Inferior parietal cortex (tissue), 1 donor: ENCODE results near the gene CACNA2D4.
A peak's percentile ranks its signal among the peaks of the same experiment; 100 is the strongest.

Experiments used
- DNase-seq: peaks from one replicate; pipeline ENCODE4 v3.0.0-alpha.2; 2016; ENCODE audit errors: extremely low spot score

Gene CACNA2D4

DNA sequence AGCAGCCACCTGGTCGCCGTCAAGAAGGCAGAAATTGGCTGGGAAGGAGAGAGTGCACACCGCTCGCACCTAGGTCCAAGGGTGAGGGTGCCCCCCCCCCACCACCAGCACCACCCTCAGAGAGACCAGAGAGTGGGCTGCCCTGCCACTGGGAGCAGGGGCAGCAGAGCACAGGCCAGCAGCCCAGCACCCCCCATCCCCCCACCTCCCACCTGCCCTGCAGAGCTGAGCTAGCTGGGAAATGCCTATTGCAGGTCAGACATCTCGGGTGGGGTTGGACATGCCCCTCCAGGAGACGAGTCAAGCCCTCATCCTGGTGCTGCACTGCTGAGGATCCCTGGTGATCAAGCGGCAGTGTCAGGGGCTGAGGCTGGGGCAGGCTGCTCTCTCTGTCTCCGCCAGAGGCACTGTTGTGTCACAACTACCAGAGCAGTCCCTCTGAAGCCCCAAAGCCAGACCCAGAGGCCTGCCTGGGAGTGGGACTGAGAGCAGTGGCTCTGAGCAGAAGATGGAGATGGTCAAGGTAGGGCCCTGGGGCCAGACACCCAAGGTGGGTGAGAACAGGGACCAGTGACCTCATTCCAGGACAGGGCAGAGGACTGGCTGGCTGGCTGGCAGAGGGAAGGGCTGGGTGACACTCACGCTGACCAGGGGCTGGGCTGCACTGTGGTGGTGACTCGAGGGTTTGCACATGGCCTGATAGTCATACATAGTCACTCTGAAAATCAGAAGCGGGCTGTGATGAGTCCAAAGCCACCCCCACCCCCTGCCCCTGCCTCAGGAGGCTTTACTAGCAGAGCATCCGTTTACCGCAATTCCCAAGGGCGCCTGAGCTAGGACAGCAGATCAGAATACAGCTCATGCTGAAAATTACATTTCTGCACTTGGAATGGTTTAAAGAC is 117.8 kb downstream of the CACNA2D4 start:
- DNase-seq, result no peak

DNA sequence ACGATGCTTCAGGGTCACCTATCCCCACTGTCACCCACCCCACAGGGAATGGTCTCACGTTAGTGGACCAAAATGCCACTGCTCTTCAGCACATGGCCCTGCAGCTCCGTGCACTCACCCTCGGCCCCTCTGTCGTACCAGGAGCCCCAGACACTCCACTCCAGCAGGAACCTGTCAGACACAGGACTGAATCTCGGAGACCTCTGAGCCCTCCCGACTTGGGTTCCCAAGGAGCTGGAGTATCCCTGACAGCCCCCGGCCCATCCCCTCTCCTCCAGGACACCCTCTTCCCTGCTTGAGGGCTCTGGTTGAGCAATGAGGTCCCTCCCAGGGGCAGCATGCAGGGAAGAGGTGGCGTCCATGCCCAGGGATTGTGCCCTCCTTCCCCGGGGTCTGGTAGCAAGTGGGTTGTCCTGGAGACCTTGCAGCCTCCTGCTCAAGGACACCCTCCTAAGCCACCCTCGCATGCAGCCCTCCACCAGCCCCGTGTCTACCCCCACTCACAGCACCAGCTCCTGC is 118.5 kb downstream of the CACNA2D4 start:
- no peak for DNase-seq

DNA sequence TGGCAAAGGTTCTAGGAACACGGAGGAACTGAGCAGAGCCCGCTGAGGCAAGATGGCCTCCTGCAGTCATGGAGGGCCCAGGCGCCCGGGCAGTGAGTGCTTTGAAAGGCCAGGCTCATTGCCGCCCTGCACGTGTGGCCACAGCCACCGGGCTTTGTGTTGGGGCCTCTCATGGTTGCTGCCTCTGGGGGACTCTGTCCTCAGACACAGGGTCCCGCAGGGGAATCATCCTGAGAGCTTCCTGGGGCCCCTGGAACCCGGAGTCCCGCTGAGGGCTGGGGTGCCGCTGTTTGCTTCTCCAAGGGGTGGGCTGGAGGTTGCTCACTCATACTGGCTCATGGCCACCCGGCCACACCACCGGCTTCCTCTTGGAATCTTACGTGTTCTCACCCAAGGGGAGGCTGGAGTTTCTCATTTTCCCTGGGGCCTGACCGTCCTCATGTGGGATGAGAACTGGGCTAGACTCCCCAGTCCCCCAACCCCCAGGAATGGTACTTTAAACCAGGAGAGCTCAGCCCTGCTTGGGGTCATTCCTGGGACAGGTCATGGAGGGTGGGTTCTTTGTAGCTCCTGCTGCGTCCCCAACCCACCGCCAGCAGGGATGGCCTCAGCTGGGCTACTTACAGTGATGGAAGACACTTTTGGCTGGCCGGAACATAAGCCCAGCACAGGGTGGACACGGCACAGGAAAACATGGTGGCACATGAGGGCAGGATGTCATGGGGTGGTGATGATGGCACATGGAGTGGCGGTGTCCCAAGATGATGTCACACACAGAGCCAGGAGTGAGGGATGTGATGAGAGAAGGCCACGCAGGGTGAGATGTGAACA is 119.2 kb downstream of the CACNA2D4 start:
- DNase-seq, result no peak

DNA sequence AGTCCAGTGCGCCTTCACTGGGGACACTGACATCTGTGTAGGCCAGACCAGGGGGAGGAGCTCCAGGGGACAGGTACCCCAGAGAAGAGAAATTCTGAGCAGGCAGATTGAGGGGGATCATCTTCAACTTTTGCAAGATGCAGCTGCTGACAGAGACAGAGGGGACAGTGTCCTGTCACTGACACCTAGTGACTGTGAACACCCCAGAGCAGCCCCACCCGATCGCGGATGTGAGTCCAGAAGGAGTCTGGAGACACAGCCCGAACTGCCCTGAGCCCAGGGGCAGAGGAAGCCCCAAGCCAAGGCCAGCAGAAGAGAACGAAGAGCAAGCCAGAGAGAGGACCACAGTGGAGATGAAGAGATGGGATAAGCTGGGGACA is 119.8 kb downstream of the CACNA2D4 start:
- DNase-seq, result no peak

DNA sequence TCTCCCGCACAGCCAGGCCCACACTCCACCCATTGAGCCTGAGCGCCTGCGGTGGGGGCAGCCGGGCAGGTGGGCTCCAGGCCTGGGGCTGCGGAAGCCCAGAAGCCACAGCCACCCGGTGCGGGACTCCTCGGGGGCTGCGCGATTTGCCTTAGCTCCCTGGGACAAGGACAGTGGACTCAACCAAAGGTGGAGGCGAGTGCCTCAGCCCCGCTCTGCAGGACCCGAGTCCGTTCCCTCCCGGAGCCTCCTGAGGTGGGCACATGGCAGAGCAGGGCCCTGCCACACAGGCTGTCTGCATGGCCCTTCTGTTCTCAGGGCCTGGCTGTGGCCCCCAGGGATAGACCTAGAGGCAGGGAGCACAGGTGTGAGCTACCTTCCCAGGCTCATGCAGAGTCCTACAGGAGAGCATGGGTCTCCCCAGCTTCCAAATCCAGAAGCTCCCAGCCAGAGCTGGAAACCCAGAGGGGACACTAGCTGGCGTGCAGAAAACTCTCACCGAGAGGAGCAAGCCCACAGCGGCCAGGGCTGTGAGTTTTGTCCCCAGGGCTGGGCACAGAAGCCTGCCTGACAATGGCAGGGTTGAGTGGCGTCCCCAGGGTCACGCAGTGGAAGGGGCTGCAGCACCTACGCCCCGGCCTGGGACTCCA is 120.3 kb downstream of the CACNA2D4 start:
- DNase-seq, result no peak

- no peak for DNase-seq
These were observed 121.2 kb downstream of the CACNA2D4 start for GRCh38 chr12:1797011-1797901.

DNA sequence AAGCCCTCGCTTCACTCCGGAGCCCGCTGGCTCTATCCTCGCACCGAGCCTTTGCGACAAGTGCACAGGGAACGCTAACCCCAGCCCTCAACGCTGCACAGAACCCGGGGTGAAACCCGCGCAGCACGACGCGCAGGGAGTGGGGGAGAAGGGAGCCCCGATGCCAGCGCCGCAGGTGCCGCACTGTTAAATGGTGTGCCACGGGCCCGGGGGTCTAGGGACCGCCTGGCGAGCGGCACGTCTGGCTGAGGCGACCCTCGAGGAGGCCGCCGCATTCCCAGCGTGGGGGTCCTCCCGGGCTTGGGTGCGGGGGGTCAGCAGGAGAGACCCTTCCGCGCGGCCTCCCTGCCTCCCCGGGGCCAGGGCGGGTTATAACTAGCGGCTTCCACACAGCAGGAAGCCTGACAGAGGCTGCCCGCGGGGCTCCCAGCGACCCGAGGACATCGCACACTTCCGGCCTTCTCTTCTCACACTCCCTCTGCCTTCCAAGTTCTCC is 121.9 kb downstream of the CACNA2D4 start:
- no peak for DNase-seq

DNA sequence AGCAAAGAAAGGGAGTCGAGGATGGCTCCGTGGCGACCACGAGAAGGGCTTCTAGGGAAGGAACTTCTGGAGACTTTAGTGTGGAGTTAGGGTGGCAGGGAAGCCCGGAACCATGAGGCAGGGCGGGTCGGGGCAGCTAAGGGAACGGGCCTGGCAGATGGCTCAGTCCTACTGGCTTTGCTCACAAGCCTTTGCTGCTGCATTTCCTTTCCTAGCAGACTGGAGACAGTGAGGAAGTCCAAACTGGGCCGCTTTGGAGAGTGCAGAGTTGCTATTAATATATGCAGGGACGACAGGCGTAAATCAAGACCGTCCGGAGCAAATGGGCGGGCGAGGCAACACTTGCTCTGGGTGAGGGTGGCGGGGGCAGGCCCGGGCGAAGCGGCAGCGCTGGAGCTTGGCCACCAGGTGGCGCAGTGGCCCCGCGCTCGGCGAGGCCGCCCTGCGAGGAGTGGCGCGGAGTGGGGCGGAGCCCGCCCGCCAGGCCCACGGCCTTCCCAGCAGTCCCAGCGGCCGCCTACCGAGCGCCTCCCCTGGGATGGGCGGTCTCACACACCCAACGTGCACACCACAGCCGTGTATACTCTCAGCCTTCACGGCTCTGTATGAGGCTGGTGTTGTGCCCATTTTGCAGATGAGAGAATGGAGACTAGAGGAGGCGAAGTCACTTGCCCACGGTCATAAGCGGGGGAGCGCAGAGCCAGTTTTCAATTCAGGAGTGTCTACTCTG is 122.5 kb downstream of the CACNA2D4 start:
- peak; percentile 83 for DNase-seq

- DNase-seq, result no peak
These were observed 123.1 kb downstream of the CACNA2D4 start for GRCh38 chr12:1795221-1795784.

DNA sequence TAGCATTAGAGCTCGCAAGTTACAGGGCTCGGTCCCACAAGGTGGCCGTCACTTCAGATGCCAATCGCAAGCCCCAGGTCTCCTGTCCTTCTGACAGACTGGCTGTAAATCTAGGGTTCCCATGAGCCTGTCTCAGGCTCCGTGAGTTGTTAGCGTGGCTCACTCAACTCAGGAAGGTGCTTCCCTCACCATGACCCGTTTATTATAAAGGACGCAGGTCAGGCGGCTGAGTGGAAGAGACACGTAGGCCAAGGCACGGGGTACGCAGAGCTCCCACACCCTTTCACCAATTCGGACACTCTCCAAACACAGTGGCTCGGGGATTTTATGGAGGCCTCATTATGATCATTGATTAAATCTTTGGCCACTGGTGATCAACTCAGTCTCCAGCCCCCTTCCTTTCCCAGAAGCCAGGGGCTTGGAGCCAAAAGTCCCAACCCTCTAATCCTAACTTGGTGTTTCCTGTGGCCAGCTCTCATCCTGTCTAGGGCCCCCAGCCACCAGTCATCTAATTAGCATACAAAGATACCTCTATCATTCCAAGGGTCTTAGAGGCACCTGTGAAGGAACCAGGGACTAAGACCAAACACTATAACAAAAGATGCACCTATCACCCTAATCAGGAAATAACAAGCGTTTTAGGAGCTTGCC is 123.9 kb downstream of the CACNA2D4 start:
- no peak for DNase-seq

DNA sequence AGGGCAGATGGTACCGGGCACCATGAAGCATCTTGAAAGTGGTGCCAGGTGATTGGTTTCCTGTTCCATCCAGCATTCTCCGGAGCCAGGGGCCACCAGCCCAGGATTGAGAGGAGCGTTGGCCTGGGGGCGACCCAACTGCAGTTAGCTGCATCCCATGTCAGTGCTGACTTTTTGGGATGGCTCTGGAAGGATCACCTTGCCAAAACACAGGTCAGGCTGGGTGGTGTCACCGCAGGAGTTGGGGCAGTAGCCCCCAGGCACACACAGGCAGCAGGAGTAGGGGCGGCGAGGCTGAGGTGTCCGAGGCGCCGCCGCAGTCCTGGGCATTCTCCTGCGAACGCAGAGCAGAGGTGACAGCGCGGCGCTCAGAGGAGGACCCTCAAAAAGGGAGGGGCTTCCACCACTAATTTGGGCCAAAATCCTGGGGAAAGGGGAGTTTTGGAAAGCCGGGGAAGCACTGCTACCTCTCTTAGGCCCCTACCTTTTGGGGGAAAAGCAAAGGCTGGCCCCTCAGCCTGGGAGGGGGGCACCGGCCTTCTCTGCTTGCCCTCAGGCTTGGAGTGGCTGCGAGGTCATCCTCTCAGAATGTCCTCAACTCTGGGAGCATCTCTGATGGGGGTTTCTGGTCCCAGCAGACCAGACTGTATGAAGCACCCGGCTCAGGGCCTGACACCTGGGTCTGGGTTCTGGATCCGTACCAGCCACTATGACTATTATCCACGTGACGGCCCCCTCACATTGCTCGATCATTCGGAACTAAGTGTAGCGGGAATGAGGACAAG is 124.8 kb downstream of the CACNA2D4 start:
- DNase-seq, result no peak

- DNase-seq, result no peak
These were observed 126.0 kb downstream of the CACNA2D4 start for GRCh38 chr12:1792406-1792805.

- DNase-seq, result peak; percentile 87
These were observed 127.2 kb downstream of the CACNA2D4 start for GRCh38 chr12:1791104-1791841.

GRCh38 chr12:1790444-1790843 is 128.0 kb downstream of the CACNA2D4 start:
- no peak for DNase-seq

GRCh38 chr12:1787714-1788113 is 130.7 kb downstream of the CACNA2D4 start:
- no peak for DNase-seq

- DNase-seq, result no peak
These were observed 136.2 kb downstream of the CACNA2D4 start for GRCh38 chr12:1782215-1782614.

DNA sequence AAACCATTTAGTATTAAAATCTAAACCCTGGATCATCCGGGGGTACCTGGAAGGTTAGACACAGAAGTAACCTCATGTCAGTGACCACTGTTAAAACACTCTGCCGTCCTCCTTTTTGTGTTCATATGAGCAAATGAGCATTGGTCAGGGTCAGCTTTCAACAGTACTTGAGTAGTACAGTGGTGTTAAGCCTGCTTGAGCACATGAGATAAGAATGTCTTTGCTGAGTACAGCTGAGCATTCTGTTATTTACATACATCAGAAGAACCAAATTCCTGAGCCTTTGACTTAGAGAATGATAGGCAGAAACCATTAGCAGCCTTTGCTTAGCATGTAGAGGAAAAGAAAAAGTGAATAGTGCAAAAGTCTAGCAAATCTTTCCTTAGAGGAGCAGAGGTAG is 136.7 kb downstream of the CACNA2D4 start:
- DNase-seq, result no peak

DNA sequence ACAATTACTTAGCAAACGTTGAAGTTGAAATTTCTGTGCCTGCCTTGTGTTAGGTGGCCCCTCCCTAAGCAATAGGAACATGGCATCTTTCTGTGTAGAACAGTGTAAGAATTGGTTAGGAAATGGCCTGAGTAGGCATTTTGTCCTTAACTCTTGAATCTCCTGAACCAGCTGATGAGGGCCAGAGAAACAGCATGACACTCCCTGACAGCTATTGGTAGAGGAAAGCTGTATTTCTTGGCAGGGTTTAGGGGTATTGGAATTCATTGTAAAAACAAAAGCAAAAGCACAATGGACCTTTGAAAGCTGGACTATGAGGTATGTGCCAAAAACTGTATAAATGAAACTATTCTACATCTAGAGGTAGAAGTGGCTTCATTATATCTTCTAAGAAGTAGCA is 138.7 kb downstream of the CACNA2D4 start:
- DNase-seq, result peak; percentile 67
